ENCODE results near the gene PCNX2. TPM values are rescaled to one million over a fixed set of nuclear protein-coding genes. Genes with fewer than 3 reads are reported as not detected.

The PCNX2 gene
- total RNA-seq, 1 donor = 56.8 TPM

DNA sequence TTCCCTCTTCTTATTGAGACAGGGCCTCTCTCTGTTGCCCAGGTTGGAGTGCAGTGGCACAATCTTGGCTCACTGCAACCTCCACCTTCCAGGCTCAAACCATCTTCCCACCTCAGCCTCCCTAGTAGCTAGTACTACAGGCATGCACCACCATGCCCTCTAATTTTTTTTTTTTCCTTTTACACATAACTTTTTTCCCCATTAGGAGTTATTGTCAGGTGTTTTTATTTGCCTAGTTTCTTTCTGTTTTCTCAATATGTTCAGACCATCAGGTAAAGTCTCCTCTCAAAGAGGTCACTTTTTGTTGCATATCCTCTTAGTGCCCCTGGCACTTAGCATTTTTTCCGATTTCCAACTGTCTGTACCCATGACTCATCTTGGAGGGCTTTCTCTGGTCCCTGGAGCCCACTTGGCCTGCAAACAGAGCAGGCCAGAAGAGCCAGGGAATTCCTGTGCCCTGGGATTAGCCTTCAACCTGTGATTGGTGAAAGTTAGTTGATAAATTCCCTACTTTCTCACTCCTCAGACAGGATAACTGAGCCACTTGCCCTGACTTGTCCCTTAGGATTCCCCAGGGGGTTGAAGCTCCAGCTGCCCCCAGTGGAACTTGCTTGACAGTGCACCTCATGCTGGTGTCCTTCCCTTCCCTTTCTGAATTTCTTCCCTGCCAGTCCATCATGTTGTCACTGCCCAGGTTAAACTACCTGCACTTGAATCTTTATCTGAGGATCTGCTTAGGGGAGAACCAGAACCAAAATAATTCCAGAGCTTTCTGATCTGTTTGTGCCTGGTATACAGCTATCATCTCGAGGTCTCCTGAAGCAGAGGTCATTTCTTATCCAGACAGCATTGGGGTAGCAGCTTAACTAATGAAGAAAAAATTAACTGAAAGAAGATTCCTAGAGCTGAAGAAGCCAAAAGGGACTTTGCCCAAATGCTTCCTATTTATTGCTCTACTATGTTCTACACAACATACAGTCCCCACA lies 342.7 kb downstream of the PCNX2 start:
- Histone ChIP-seq H3K4me2 (ENCODE audit: insufficient read depth, low read length) (peak overlapping the region; percentile 31), H3K79me2 (ENCODE audit: insufficient read depth, low read length) (peaks cover 15% of the 10 kb centered on the region), H4K20me1 (ENCODE audit: insufficient read depth, low read length) (no peaks in the 10 kb centered on the region), H3K9me3 (ENCODE audit: low read depth, low read length) (no peaks in the 10 kb centered on the region), H3K27ac (ENCODE audit: low read depth, low read length) (no peak overlapping the region), H3K4me1 (ENCODE audit: insufficient read depth, low read length) (peaks cover 7% of the 10 kb centered on the region), H3K36me3 (ENCODE audit: insufficient read depth, low read length) (peaks cover 3% of the 10 kb centered on the region), H3K4me3 (ENCODE audit: insufficient read depth, low read length) (no peak overlapping the region), H2AFZ (ENCODE audit: low read length) (no peak overlapping the region), H3K27me3 (ENCODE audit: insufficient read depth, low read length) (no peaks in the 10 kb centered on the region)
- peak; percentile 60 for TF ChIP-seq CTCF (IDR thresholded peaks at IDR 0.05; ENCODE audit: extremely low read depth, low read depth, low read length)
- peak; percentile 64 for DNase-seq (ENCODE audit: insufficient read length, low spot score, missing footprints)

- peak overlapping the region; percentile 96 for H3K4me2 ChIP-seq (ENCODE audit: insufficient read depth, low read length)
- H3K27ac ChIP-seq (ENCODE audit: low read depth, low read length) = no peak overlapping the region
- no peaks in the 10 kb centered on the region for H3K9me3 ChIP-seq (ENCODE audit: low read depth, low read length)
- H3K36me3 ChIP-seq (ENCODE audit: insufficient read depth, low read length) = no peaks in the 10 kb centered on the region
- DNase-seq (ENCODE audit: insufficient read length, low spot score, missing footprints) = no peak
- H2AFZ ChIP-seq (ENCODE audit: low read length) = no peak overlapping the region
- TF ChIP-seq CTCF (IDR thresholded peaks at IDR 0.05; ENCODE audit: extremely low read depth, low read depth, low read length) = no peak
- no peaks in the 10 kb centered on the region for H4K20me1 ChIP-seq (ENCODE audit: insufficient read depth, low read length)
- H3K4me3 ChIP-seq (ENCODE audit: insufficient read depth, low read length) = peak overlapping the region; percentile 91
- peaks cover 15% of the 10 kb centered on the region for H3K79me2 ChIP-seq (ENCODE audit: insufficient read depth, low read length)
- peaks cover 7% of the 10 kb centered on the region for H3K4me1 ChIP-seq (ENCODE audit: insufficient read depth, low read length)
- H3K27me3 ChIP-seq (ENCODE audit: insufficient read depth, low read length) = no peaks in the 10 kb centered on the region
Measured at GRCh38 chr1:232951605-232952004, 343.9 kb downstream of the PCNX2 start.

DNA sequence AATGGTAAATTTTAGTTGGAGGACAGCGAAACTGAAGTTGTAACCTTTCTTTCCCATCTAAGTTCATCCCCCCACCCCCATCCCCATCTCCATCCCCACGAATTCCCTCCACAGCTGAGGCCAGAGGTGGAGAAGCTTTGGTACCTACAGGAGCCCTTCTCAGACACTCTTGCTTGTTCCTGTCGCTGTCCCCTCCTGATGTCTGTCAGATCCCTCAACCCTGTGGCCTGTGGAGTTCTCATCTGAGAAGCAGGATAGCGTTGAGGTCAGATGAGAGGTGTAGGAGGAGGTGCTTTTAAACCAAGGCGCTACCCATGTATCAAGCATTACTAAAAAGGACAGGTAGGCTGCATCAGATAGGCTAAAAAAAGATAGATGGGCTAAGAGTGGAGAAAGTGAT lies 344.3 kb downstream of the PCNX2 start:
- Histone ChIP-seq H3K27me3 (ENCODE audit: insufficient read depth, low read length) (no peaks in the 10 kb centered on the region), H3K4me2 (ENCODE audit: insufficient read depth, low read length) (peak overlapping the region; percentile 96), H3K27ac (ENCODE audit: low read depth, low read length) (no peak overlapping the region)

More for the DNA sequence above, 344.3 kb downstream of the PCNX2 start:
- peaks cover 15% of the 10 kb centered on the region for H3K79me2 ChIP-seq (ENCODE audit: insufficient read depth, low read length)
- TF ChIP-seq CTCF (IDR thresholded peaks at IDR 0.05; ENCODE audit: extremely low read depth, low read depth, low read length) = no peak
- H3K4me1 ChIP-seq (ENCODE audit: insufficient read depth, low read length) = peaks cover 7% of the 10 kb centered on the region
- H3K36me3 ChIP-seq (ENCODE audit: insufficient read depth, low read length) = no peaks in the 10 kb centered on the region
- H3K4me3 ChIP-seq (ENCODE audit: insufficient read depth, low read length) = peak overlapping the region; percentile 91
- no peak for DNase-seq (ENCODE audit: insufficient read length, low spot score, missing footprints)
- no peaks in the 10 kb centered on the region for H4K20me1 ChIP-seq (ENCODE audit: insufficient read depth, low read length)
- H2AFZ ChIP-seq (ENCODE audit: low read length) = peak overlapping the region; percentile 96
- no peaks in the 10 kb centered on the region for H3K9me3 ChIP-seq (ENCODE audit: low read depth, low read length)
